ENCODE measurements around the gene PTGS2.

The PTGS2 gene

DNA sequence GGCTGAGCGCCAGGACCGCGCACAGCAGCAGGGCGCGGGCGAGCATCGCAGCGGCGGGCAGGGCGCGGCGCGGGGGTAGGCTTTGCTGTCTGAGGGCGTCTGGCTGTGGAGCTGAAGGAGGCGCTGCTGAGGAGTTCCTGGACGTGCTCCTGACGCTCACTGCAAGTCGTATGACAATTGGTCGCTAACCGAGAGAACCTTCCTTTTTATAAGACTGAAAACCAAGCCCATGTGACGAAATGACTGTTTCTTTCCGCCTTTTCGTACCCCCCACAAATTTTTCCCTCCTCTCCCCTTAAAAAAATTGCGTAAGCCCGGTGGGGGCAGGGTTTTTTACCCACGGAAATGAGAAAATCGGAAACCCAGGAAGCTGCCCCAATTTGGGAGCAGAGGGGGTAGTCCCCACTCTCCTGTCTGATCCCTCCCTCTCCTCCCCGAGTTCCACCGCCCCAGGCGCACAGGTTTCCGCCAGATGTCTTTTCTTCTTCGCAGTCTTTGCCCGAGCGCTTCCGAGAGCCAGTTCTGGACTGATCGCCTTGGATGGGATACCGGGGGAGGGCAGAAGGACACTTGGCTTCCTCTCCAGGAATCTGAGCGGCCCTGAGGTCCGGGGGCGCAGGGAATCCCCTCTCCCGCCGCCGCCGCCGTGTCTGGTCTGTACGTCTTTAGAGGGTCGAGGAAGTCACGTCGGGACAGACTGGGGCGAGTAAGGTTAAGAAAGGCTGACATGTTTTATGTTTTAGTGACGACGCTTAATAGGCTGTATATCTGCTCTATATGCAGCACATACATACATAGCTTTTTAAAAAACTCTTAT, at the start of gene PTGS2:
Gene PTGS2, minus strand, starts transcription at position 179 of the 817 bp plus-strand sequence. Its CDS starts 133 bp downstream, at position 46.
- DNase-seq = peak; percentile 30

DNA sequence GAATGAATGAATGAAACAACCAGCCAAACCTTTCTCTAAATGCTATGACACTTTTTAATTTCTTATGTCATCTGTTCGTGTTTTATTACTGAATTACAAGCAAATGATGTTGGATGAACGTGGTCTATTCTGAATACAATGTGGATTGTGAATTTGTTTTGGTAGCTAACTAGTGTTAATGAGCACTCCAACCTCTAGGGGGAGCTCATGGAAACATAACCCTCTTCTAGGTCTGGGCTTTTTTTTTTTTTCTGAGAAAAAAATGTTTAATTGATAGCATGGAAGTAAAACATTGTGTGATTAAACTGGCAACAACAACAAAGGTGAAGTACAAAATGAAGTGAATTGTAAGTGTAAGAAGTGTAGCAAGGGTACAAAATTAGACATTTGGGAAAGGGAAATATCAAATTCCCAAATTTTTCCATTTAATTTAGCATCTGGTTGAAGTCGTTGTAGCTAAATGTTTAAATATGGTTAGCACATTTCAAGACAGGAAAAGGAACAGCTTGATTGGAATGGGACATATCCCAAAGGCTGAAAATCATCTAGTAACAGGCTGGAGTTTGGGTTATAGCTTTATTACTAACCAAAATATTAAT, 42.6 kb upstream of the PTGS2 start:
- no peak for DNase-seq

DNA sequence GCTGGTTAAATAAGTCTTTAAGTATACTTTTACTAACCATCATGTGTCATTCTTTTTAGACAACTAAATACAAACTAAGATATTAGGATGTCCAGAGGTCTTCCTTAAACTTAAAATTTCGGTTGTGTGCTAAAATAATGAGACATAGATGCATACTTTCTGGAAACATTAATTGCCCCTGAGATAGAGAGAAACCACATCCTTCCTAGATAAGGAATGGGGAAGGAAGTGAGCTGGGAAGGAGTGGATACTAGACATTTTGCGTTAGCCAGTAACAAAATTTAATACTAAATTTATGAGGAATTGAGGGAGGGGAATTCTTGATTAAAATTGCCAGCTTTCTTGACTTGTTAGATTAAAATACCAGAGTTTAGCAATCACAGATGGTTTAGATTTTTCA, 37.1 kb upstream of the PTGS2 start:
- DNase-seq = no peak

DNA sequence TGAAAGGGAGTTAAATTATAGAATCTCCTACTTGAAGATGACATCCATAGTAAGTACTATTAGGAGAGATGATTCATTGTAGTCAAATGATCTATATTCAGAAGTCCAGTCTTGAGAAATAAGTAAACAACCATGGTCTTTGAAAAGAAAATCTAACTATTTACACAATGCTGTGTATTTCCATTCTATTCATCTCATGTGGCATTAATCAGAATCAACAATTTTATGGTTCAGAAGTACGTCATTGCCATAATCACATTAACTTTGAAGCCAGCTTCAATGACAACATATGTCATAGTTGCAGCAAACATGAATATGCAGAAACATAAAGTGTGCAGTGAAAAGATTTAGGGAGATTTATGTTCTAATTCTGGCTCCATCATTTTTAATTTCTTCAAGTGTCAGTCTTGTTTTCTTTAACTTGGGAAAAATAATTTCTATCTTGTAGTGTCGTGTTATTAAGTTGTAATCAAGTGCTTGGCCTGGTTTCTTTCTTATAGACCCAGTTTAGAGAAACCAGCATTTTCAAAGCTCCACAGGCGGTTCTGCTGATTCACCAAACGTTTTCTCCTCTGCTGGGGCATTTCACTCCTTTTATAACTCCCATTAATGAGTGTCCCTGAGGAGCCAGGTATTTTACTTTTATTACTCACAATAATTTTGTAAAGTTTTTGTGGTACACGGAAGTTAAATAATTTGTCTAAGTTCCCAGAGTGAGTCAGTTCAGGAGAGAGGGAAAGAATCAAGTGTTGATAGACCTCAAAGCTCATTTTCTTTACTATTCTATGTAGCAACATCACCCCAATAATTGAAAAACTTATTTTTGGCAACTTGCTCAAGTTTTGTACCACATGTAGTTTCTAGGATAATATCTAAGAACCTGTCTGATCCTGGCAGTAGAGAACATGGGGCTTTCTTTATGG, 35.9 kb upstream of the PTGS2 start:
- DNase-seq = no peak

DNA sequence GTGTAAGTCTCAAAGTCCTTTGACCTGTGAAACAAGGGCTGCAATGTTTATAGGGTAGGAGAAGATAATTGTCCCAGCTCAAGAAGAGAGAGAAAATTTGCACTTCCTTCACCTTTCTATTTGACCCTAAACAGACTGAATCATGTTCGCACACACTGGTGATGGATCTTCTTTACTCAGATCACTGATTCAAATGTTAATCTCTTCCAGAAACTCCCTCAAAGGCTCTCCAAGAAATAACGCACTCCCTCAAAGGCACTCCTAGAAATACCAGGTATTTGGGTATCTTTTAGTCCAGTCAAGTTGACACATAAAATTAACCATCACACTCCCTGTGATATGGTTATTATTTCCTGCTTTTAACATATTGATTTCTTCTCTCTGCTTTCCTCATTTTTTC, 30.5 kb upstream of the PTGS2 start:
- no peak for DNase-seq

DNA sequence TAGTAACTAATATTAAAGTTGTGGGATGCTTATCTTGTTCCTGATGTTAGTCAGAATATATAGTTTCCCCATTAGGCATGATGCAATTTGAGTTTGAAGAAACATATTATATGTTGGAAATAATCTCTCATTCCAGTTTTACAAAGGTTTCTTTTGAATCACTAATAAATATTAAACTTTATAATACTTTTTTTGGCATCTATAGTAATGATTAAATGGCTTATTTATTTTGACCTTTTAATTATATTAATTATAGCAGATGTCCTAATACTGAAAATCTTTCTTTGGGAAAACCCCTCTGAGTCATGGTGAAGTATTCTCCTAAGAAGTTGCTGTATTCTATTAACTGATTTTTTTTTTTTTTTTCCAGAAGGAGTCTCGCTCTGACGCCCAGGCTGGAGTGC, 28.5 kb upstream of the PTGS2 start:
- DNase-seq = no peak

DNA sequence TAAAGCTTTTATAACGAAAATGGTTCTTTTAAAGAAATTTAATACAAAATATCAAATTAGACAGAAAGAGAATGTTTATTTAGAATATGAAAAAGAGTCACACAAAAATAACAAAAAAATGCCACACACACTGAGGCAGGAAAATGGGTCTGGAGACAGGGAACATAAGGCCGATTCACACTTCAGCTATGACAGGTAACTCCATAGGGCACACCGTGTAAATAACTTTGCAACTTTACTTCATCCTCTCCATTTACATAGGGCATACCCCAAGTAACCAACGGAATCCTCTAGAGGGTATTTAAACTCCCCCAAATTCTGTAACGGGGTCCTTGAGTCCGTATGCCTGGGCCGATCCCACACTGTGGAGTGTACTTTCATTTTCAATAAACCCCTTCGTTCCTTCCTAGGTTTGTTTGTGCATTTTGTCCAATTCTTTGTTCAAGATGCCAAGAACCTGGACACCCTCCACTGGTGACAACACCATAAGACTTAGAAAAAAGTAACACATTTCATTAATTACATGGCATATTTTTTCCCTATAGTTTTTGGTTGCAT, 23.1 kb upstream of the PTGS2 start:
- DNase-seq = no peak

DNA sequence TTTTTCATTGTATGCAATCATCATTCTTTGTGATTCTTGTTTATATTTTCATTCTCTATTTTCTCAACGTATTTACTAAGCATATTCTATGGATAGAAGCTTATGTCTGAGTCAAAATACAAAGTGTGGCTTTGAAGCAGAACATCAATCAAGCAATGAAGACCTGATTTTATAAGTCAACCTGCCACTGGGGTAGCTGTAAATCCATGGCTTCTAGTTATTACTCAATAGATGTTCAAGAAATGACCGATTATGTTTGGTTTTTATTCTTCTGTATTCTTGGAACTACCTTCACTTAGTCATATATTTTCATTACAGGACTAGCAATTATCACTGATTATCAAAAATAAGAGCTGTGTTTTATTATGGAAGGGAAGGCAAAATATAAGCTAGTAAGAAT, 20.5 kb upstream of the PTGS2 start:
- no peak for DNase-seq

DNA sequence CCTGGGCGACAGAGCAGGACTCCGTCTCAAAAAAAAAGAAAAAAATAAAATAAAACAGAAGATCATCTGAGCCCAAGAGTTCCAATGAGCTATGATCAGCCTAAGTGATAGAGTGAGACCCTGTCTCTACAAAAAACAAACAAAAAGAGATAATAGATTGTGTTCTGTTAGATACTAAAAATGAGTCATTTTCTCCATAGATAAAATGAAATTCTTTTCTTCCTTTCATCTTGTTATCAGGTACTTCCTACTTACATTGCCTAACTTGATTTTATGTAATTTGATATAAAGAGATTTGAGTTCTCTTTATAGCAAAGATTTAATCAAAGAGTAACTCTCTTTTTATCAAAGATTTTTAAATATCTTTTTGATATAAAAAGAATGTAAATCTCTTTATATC, 19.3 kb upstream of the PTGS2 start:
- DNase-seq = no peak

DNA sequence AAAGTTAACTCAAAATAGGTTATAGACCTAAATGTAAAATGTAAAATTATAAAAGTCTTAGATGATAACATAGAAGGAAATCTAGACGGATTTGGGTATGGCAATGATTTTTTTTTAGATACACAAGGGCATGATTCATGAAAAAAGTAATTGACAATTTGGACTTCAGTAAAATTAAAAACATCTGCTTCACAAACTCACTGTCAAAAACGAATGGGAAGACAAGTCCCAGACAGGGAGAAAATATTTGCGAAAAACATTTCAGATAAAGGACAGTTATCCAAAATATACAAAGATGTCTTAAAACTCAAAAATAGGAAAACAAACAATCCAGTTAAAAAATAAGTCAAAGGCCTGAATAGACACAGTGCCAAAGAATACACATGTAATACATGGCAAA, 9.7 kb upstream of the PTGS2 start:
- DNase-seq = no peak

DNA sequence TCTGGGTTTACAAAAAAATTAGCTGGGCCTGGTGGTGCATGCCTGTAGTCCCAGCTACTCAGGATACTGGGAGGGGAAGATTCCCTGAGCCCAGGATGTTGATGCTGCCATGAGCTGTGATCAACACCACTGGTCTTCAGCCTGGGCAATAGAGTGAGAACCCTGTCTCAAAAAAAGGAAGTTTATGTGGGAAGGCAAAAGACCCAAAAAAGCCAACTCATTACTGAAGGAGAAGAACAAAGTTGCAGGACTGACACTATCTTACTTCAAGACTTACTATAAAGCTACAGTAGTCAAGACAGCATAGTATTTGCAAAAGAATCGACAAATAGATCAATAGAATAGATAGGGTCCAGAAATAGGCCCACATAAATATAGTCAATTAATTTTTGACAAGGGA, 9.2 kb upstream of the PTGS2 start:
- DNase-seq = no peak

DNA sequence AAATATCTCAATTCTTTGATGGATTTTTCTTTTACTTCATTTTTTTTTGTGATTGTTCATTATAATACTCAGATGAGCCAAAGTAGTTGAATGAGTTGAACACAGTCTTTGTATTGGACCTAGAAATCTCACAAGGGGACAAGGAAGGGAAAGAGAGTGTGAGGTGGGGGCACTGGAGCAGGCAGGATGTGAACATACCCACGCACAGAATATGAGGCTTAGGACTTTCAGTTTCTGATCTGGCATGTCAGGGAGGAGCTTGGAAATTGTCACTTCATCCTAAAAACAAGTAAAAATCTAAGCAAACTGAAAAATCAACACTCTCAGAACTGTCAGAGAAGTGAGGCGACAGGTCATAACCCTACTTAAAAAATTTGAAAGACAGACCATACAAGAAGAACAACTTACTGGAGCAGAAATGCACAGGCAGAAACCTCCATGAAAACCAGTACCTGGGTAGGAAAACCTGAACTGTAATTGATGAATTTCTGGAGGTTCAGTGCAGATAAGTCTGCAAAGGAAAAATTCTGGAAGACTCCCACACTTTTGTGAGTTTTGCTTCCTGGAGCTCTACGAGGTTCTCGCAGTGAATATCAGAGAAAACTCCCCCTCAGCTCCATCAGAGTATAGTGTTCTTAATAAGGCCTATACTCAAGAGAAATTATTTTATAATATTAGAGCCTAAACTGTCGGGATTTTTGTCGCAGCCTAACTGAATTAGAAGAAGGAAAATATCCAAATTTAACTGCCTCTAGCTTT, 3.6 kb upstream of the PTGS2 start:
- DNase-seq = no peak

DNA sequence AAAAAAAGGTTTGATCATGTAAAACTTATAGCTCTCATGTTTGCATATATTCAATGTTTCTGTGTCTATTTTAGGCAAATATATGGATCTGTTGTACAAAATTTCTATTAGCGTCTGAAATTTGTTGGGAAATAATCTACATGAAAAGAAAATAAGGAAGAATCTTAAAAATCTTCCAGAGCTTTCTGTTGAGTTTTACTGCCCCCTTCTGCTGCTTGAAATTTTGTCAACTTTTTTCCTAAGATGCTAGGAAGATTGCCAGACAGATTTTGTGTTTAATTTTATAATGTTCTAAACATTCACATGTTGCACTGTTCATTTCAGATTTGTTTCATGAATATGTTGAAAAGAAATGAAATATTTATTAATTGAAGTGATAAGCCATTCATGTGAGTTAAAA, 2.5 kb upstream of the PTGS2 start:
- no peak for DNase-seq

DNA sequence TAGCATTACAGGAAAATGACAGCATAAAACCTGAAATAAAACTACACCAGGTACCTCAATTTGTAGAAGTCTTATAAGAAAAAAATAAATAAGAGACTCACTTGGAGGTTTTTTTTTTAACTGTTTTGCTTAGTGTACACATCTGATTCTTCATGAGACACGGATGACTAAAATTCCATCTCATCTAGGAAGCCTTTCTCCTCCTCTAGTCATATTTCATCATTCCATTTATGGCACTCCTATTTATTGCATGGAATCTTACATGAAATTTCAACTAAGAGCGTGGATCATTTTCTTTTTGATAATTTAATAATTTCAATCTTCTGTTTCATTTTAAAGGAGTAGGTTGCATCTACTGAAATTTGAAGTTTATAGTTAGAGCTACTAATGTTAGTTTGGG, 1.6 kb upstream of the PTGS2 start:
- DNase-seq = no peak

DNA sequence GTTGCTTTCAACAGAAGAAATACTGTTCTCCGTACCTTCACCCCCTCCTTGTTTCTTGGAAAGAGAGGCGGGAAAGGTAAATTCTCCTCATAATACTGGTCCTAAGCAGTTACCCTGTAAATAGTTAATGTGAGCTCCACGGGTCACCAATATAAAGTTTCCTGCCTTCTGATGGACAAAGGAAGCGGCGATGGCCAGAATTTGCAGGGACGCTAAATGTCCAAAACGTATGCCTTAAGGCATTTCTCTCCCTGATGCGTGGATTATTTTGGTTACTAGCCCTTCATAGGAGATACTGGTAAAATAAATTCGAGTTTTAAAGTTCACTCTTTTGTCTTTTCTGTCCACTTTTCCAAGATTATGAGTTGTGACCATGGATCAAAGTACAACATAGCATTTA, 898 bp upstream of the PTGS2 start:
- no peak for DNase-seq

DNA sequence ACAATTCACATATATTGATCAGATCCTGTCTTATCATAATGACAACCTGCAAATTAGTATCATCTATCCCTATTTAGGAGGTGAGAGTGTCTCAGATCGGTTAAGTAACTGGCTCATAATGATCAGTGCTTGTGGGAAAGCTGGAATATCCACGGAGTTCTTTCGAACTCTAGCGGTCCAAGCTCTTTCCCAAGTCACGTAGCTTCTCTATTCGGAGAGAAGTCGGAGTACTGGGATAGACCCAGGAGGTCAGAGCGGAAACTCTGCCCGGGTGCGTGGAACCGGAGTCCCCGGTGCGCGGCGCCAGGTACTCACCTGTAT, 339 bp downstream of the PTGS2 start:
- no peak for DNase-seq

DNA sequence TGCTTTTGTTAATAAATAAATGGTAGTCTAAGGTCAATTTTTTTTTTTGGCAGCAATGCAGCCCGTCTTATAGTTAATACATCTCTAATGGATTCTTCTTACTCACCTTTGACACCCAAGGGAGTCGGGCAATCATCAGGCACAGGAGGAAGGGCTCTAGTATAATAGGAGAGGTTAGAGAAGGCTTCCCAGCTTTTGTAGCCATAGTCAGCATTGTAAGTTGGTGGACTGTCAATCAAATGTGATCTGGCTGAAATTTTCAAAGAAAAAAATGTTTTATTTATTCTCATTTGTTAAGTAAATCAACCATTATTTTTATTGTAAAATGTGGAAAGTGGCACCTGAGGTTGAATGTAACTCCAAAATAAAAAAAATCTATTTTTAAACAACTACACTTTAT, 2.1 kb downstream of the PTGS2 start:
- no peak for DNase-seq

DNA sequence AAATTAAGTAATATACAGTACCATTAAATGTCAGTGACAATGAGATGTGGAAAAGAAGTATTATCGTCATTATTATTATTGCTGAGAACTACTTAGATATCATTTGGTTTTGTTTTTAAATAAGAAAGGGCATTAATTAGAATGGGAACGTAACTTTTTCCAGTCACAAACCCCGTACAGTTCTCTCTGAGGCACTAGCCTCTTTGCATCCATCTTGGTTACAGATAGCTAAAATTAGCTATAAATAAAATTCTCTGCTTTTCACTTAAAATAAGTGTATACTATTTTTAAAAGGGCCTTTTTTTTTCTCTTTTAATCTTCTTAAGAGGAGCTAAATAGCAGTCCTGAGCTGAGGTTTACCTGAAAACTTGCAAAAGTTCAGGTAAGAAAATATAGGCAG, 7.6 kb downstream of the PTGS2 start:
- DNase-seq = no peak

DNA sequence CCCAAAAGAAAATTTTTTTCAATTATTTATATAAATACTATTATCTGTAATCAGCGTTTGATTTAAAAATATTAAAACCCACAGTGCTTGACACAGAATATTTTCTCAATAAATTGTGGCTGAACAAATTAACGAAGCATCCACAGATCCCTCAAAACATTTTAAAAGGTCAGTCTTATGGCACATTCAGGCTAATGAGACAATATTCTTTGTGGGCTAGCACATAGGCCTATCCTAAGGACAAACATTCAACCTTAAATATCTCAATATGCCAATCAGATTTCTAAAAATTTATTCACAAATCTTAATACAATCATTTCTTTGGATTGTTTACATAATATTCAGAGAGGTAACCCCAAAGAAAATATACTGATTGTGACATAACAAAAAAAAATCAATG, 8.1 kb downstream of the PTGS2 start:
- no peak for DNase-seq

DNA sequence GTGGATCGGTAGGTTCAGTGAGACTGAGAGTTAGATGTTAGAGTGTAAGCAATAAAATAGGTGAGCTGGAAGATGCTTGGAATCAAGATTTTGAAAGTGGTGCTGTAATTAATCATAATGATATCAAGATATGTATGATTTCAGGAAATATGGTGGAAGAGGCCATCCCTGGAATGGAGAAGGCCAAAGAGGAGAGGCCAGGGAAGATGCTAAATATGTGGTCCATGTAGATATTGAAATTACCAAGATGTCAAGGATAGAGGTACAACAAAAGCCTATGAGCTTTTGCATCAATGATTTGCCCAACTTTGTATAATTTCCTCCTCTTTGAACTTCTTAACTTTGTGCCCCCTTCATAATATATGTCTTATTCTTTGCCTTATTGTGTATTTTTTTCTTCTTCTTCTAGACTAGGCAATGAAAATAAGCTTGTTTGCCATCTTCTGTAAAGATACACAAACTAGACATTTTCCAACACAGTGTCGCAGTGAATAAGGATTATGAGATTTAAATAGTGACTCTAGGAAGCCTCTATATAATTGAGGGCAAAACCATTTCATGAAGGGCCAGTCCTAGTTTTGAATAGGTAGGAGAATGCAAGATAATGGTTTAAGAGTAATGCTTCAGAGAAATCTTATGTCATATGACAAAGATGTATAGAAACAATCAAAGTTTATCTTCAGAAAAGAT, 8.9 kb downstream of the PTGS2 start:
- no peak for DNase-seq

DNA sequence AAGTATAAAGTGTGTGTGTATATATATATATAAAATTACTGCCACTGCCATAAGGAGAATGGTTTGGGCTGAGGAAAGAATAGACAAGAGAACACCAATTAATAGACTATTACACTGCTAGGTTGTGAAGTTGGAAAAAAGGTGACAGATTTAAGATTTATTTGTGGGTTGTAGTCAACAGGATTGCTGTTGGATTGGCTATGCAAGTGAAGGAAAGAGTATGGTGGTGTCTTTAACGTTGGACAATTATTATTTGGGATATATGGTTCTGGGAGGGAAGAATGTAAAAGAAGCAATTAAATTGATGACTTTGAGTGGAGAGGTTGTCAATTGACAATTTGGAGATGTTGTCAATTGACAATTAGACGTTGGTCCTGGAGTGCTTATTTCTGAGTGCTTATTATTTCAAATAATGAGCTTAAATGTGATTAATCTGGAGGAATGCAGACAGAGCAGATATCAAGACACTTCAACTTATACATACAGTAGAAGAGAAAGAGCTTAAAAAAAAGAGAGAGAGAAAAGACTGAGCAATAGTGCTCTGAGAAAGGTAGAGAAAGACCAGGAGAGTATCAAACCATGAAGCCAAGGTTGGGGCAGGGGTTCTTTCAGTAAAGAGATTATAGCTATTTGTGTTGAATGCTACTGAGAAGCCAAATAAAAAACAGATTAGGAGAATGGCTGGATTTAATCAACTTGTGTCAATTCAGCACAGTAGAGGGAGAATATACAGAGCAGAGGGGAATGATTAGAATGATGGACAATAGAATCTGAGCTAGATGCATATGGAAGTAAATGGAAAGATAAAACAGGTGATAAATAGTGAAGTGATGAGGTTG, 9.7 kb downstream of the PTGS2 start:
- no peak for DNase-seq
